ENCODE measurements around the gene CTIF. TPM values are rescaled to one million over a fixed set of nuclear protein-coding genes. Genes with fewer than 3 reads are reported as not detected.

Gene CTIF
- total RNA-seq, 1 donor from 2014 or later = 54.8 TPM

DNA sequence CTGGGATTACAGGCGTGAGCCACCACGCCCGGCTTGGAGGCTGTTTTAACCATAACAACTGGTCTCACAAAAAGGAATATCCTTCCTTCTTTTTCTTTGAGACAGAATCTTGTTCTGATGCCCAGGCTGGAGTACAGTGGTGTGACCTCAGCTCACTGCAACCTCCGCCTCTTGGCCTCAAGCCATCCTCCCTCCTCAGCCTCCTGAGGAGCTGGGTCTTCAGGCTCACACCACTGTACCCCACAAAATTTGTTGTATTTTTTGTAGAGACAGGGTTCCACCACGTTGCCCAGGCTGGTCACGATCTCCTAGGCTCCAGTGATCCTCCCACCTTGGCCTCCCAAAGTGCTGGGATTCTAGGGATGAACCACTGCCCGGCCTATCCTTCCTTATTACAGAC lies 21.7 kb downstream of the CTIF start:
- DNase-seq (no peak), ATAC-seq (no peak)
- Histone ChIP-seq H3K4me3 (no peak overlapping the region), H3K36me3 (peaks cover 3% of the 10 kb centered on the region), H3K27me3 (ENCODE audit: low read depth) (no peaks in the 10 kb centered on the region), H3K27ac (no peak overlapping the region), H3K4me1 (peaks cover 20% of the 10 kb centered on the region), H3K9me3 (no peaks in the 10 kb centered on the region)
- intact Hi-C loops (cut with DNase I) = no loop called here
- TF ChIP-seq, protein P1, sequence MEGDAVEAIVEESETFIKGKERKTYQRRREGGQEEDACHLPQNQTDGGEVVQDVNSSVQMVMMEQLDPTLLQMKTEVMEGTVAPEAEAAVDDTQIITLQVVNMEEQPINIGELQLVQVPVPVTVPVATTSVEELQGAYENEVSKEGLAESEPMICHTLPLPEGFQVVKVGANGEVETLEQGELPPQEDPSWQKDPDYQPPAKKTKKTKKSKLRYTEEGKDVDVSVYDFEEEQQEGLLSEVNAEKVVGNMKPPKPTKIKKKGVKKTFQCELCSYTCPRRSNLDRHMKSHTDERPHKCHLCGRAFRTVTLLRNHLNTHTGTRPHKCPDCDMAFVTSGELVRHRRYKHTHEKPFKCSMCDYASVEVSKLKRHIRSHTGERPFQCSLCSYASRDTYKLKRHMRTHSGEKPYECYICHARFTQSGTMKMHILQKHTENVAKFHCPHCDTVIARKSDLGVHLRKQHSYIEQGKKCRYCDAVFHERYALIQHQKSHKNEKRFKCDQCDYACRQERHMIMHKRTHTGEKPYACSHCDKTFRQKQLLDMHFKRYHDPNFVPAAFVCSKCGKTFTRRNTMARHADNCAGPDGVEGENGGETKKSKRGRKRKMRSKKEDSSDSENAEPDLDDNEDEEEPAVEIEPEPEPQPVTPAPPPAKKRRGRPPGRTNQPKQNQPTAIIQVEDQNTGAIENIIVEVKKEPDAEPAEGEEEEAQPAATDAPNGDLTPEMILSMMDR (IDR thresholded peaks at IDR 0.05) = no peak

DNA sequence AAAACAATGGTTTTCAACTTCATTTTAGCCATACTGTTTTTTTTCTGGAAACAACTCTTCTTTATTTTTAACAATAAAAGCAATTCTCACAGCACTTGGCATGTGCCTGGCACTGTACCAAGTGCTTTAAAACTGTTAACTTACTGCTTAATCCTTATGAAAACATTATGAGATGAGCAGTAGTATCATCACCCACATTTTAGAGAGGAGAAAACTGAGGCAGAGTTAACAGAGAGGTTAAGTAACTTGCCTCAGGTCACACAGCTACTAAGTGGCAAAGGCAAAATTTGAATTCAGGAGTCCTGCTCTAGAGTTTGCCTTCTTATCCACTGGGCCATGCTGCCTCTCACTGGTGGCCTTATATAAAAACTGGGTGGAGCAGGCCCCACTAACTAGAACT lies 23.2 kb downstream of the CTIF start:
- Histone ChIP-seq H3K36me3 (peaks cover 3% of the 10 kb centered on the region), H3K27ac (no peak overlapping the region), H3K4me3 (no peak overlapping the region), H3K9me3 (no peaks in the 10 kb centered on the region), H3K27me3 (ENCODE audit: low read depth) (no peaks in the 10 kb centered on the region), H3K4me1 (peaks cover 20% of the 10 kb centered on the region)
- TF ChIP-seq, protein P1 (IDR thresholded peaks at IDR 0.05) = no peak
- intact Hi-C loops (cut with DNase I) = no loop called here
- no peak for DNase-seq
- no peak for ATAC-seq

DNA sequence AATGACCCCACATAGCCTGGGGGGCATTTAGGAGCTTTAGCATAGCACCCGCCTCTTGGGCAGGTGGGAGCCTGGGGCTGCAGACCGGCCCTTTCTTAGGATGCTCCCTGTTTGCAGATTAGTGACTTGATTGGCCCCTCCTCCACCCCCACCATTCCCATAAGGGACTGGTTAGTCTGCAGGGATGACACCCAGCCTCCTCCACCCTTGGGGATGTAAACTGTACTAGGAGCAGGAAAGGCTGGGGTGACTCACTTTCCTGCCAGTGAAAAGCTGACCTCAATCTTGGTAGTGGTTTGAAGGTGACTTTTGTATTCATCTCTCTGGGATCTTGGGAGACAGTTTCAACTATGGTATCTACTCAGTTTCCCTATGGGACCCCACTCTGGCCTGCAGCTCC lies 24.2 kb downstream of the CTIF start:
- Histone ChIP-seq H3K27me3 (ENCODE audit: low read depth) (no peaks in the 10 kb centered on the region), H3K36me3 (no peaks in the 10 kb centered on the region), H3K9me3 (no peaks in the 10 kb centered on the region), H3K4me1 (peaks cover 20% of the 10 kb centered on the region), H3K4me3 (no peak overlapping the region), H3K27ac (no peak overlapping the region)
- intact Hi-C loops (cut with DNase I) = no loop called here
- TF ChIP-seq, protein P1 (IDR thresholded peaks at IDR 0.05) = no peak
- ATAC-seq (no peak), DNase-seq (no peak)

DNA sequence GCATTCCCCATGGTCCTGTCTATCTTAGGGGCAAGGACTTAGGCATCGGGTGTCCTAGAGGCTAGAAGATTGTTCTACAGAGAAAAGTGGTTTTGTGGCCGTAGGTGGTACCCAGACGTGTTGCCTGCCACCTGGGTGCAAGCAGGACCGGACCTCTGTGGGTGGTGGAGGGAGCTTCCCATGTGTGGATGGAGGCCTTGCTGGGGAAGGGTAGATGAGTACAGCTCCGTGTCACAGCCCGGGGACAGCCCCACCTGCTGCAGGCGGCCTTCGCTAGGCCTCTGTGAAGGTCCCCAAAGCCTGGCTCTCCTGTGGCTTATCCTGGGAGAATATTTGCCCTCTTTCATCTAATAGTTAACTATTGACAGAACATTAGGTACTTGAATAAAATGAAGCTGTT lies 25.3 kb downstream of the CTIF start:
- Histone ChIP-seq H3K4me3 (no peak overlapping the region), H3K27me3 (ENCODE audit: low read depth) (no peaks in the 10 kb centered on the region), H3K9me3 (no peaks in the 10 kb centered on the region), H3K36me3 (no peaks in the 10 kb centered on the region), H3K4me1 (peaks cover 20% of the 10 kb centered on the region), H3K27ac (no peak overlapping the region)
- ATAC-seq (no peak), DNase-seq (no peak)
- TF ChIP-seq, protein P1 (IDR thresholded peaks at IDR 0.05) = no peak
- intact Hi-C loops (cut with DNase I) = no loop called here

DNA sequence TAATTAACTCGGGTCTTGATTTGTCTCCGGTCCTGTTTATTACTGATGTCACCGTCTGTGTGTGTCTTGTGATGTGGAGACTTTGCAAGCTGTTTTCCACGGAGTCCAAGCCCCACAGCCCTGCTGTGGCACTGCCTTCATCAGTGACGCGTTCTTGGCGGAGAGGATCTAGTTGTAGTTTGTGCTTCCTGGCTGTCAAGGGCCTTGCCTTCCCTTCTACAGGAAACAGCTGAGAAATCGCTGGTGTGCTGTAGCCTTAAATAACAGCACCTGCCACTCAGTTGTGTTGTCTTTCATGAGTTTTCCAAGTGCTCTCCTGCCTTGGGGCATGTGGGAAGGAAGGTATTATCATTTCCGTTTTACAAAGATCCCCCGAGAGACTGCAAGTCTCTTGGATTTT lies 26.3 kb downstream of the CTIF start:
- H3K9me3 ChIP-seq = no peaks in the 10 kb centered on the region
- H3K27me3 ChIP-seq (ENCODE audit: low read depth) = no peaks in the 10 kb centered on the region
- no peaks in the 10 kb centered on the region for H3K36me3 ChIP-seq
- DNase-seq = no peak
- intact Hi-C loops (cut with DNase I) = no loop called here
- H3K4me1 ChIP-seq = peaks cover 20% of the 10 kb centered on the region
- H3K4me3 ChIP-seq = no peak overlapping the region
- ATAC-seq = no peak
- TF ChIP-seq, protein P1 (IDR thresholded peaks at IDR 0.05) = no peak
- H3K27ac ChIP-seq = no peak overlapping the region

DNA sequence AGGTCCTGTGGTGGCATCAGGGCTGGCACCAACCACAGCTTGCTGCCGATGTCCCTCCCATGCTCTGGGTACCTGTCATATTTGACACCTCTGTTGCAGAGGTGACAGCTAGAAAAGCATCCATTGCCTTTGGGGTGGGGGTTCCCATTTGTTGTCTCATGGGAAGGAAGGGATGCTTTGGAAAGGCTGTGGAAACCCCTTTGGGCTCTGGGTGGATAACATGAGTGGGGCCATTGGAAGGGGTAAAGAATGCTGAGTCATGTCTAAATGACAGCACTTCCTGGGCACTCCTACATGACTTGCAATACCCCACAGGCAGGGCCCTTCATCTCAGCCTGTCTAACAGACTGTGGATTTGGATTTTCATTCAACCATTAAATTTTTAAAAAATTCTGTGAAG lies 27.8 kb downstream of the CTIF start:
- no peaks in the 10 kb centered on the region for H3K36me3 ChIP-seq
- H3K4me3 ChIP-seq = no peak overlapping the region
- TF ChIP-seq, protein P1 (IDR thresholded peaks at IDR 0.05) = no peak
- ATAC-seq = no peak
- no peaks in the 10 kb centered on the region for H3K9me3 ChIP-seq
- peaks cover 20% of the 10 kb centered on the region for H3K4me1 ChIP-seq
- no peak overlapping the region for H3K27ac ChIP-seq
- no peaks in the 10 kb centered on the region for H3K27me3 ChIP-seq (ENCODE audit: low read depth)
- DNase-seq = no peak
- intact Hi-C loops (cut with DNase I) = no loop called here
